Smooth muscle cell of the brain vasculature (primary cell): ENCODE data around the gene CEBPG.

Source experiments
- DNase-seq: peaks from one replicate; pipeline ENCODE4 v3.0.0-alpha.2; 2012; ENCODE audit warnings: low read depth, low spot score

CEBPG gene

GRCh38 chr19:33418871-33419787 lies 45.6 kb downstream of the CEBPG start:
- no peak for DNase-seq

DNA sequence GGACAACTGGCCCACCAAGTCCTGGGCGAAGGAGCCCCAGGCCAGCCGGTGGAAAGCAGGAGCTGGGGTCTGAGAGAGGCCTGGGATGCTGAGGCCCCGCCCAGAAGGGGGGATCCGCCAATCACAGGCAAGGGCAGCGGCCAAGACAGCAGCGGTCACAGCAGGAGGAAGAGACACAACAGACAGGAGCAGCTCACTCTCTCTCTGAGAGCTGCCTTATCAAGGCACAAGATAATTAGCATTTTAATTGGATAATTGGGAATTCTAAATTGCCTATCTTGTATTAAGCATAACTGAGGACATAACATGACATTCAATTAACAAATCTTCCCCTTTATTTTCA lies 46.2 kb downstream of the CEBPG start:
- DNase-seq = no peak

- DNase-seq = no peak
These were observed 47.3 kb downstream of the CEBPG start for GRCh38 chr19:33420821-33421220.

DNA sequence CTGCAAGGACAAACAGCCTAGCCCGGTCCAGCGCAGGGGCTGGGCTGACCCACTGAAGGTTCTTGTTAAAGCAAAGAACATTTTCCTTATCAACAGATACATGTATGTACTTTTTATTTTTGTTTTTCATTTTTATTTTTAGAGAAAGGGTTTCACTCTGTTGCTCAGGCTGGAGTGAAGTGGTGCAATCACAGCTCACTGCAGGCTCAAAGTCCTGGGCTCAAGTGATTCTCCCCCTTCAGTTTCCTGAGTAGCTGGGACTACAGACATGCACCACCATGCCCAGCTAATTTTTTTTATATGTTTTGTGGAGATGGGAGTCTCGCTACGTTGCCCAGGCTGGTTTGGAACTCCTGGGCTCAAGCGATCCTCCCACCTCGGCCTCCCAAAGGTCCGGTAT lies 47.9 kb downstream of the CEBPG start:
- DNase-seq = no peak

- no peak for DNase-seq
These were observed 49.1 kb downstream of the CEBPG start for GRCh38 chr19:33422369-33423180.

DNA sequence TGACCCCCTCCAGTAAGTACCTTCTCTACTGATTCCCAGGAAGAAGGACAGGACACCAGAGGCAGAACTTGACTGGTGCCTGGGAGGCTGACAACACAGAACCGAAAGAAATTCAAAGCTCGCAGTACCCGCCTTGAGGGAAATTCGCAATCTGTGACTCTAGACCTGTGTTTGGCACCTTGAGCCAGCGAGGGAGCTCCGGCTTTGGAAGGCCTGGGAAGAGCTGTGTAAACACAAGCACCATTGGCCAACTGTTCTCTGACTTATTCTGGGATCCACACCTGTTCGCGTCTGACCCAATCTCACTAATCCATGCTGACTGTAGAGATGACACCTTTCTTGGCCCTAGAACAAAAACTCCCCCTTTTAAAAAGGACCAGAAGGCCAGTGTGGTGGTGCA lies 50.7 kb downstream of the CEBPG start:
- DNase-seq = no peak

- no peak for DNase-seq
These were observed 53.3 kb downstream of the CEBPG start for GRCh38 chr19:33426621-33427361.

- no peak for DNase-seq
These were observed 54.5 kb downstream of the CEBPG start for GRCh38 chr19:33427801-33428626.

DNA sequence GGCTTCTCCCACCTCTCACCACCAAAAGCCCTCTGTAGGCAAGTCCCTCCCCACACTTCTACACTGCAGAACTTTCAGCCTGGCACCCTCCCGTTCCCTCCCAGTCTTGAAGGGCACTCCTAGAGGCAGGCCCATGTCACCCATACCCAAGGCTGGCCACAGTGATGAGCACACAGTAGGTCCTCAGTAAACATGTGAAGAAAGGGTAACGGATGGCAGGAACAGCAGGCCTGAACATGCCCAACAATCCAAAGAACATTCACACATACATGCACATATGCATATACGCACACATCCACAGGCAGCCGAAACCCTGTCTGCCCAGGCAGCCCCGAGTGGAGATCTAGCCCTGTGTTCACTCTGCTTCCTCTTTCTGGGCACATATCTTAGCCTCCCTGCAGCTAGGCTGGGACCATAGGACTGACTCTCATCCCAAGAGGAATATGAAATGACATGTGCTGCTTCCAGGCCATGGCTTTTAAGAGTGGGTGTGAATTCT lies 55.2 kb downstream of the CEBPG start:
- DNase-seq = no peak

- DNase-seq = no peak
These were observed 56.6 kb downstream of the CEBPG start for GRCh38 chr19:33429891-33430673.

GRCh38 chr19:33430674-33431277 lies 57.3 kb downstream of the CEBPG start:
- DNase-seq = no peak

DNA sequence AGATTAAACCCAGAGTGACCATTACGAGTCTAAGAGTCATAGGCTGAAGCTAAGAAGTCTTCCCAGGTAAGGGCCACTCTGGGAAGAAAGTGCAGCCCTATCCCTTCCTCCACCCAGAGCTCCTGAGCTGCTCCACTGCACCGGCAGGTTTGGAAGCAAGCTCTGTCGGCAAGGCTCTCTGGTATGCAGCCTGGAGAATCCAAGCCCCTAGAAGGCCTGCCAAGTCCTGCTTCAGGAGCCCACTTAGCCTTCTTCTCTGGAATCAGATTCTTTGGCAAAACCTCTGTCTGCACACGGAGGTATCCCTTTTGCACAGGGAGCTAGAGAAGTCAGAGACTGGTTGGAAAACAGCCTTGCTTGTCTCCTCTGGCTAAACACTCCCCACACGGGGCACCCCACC lies 58.5 kb downstream of the CEBPG start:
- DNase-seq = no peak
